K562 (cell line): ENCODE results near the gene TMEM43.

Experiments used
- CBX8 ChIP-seq: fragments of 200-600 bp; sonication (generic); IDR thresholded peaks from 2 replicates; pipeline ENCODE4 v1.6.1; 2012; ENCODE audit warnings: borderline replicate concordance, mixed run types, low read depth, mild to moderate bottlenecking, moderate library complexity, mixed read lengths, low read length, control low read depth, inconsistent platforms; ENCODE audit not compliant: poor library complexity, severe bottlenecking; ENCODE audit errors: extremely low read depth
- CTCF ChIP-seq, 3 experiments: IDR thresholded peaks in 2 of 3; conservative IDR thresholded peaks in 1 of 3; 2 replicates each; pipeline ENCODE4 v1.5.1; 2011 to 2012; ENCODE audit warnings: low read length in 3 of 3, mild to moderate bottlenecking in 3 of 3, control low read depth in 2 of 3, improper control_type of control experiment in 1 of 3, inconsistent platforms in 1 of 3, low read depth in 1 of 3, mixed read lengths in 1 of 3, moderate library complexity in 1 of 3; ENCODE audit not compliant: insufficient read depth in 2 of 3
- GABPA ChIP-seq: fragments of 200-800 bp; sonication (Bioruptor generic); conservative IDR thresholded peaks from 2 replicates; pipeline ENCODE4 v1.6.1; 2016; ENCODE audit warnings: low read depth, missing genetic modification characterization, missing compliant biosample characterization
- HLTF ChIP-seq: fragments of 450-650 bp; IDR thresholded peaks from 2 replicates; pipeline ENCODE4 v1.6.1; 2016
- JUN ChIP-seq, 2 experiments: sonication (generic) in 1 of 2; formaldehyde crosslinking in 1 of 2; IDR thresholded peaks; 2 replicates each; pipeline versions ENCODE4 v1.6.1 to v1.8.0; 2012 to 2022; ENCODE audit warnings: borderline replicate concordance in 2 of 2, mild to moderate bottlenecking in 2 of 2, improper control_type of control experiment in 1 of 2, low read depth in 1 of 2, low read length in 1 of 2, missing genetic modification reagents in 1 of 2
- MTF1 ChIP-seq: fragments of 250-450 bp; sonication (Bioruptor Pico); IDR thresholded peaks from 2 replicates; pipeline ENCODE4 v1.9.0; 2021; ENCODE audit warnings: moderate library complexity, mild to moderate bottlenecking, inconsistent platforms, borderline replicate concordance
- NR2C1 ChIP-seq, 2 experiments: fragments of 450-650 bp; IDR thresholded peaks; 2 replicates each; pipeline ENCODE4 v1.6.1; 2017; ENCODE audit warnings: mild to moderate bottlenecking in 2 of 2, antibody characterized with exemption in 1 of 2, inconsistent platforms in 1 of 2, missing compliant biosample characterization in 1 of 2, missing genetic modification characterization in 1 of 2
- RAD21 ChIP-seq, 2 experiments: fragments of 250-450 bp in 1 of 2; fragments of 450-650 bp in 1 of 2; sonication (Bioruptor Pico) in 1 of 2; formaldehyde crosslinking in 1 of 2; IDR thresholded peaks in 1 of 2; conservative IDR thresholded peaks in 1 of 2; 2 replicates each; pipeline versions ENCODE4 v1.4.0 to v1.8.0; 2020 to 2022; ENCODE audit warnings: mild to moderate bottlenecking in 2 of 2, moderate library complexity in 1 of 2
- USF2 ChIP-seq: sonication (generic); formaldehyde crosslinking; IDR thresholded peaks from 2 replicates; pipeline ENCODE4 v1.5.0; 2020; ENCODE audit warnings: missing genetic modification reagents
- ZBTB33 ChIP-seq: sonication (generic); formaldehyde crosslinking; IDR thresholded peaks from 2 replicates; pipeline ENCODE4 v1.8.1; 2023; ENCODE audit warnings: mild to moderate bottlenecking, missing genetic modification reagents
- ZNF695 ChIP-seq: fragments of 450-650 bp; formaldehyde crosslinking; IDR thresholded peaks from 2 replicates; pipeline ENCODE4 v1.4.0; 2020; ENCODE audit warnings: mild to moderate bottlenecking, moderate library complexity

GRCh38 chr3:14145236-14145635, 20.4 kb downstream of the TMEM43 start:
- no peak for TF ChIP-seq MTF1 (CRISPR knock-in tag)
- no peak for TF ChIP-seq GABPA (tag)
- TF ChIP-seq JUN (IDR thresholded peaks at IDR 0.05; ENCODE audit: borderline replicate concordance, low read depth, low read length): no peak
- TF ChIP-seq JUN (CRISPR knock-in tag; IDR thresholded peaks at IDR 0.05; ENCODE audit: borderline replicate concordance): no peak
- TF ChIP-seq NR2C1 (IDR thresholded peaks at IDR 0.05): no peak
- TF ChIP-seq NR2C1 (tag; IDR thresholded peaks at IDR 0.05): no peak
- no peak for TF ChIP-seq CBX8
- no peak for TF ChIP-seq USF2 (CRISPR knock-in tag)
- TF ChIP-seq CTCF (IDR thresholded peaks at IDR 0.05 in 2 of 3, conservative IDR thresholded peaks at IDR 0.05 in 1 of 3; ENCODE audit: insufficient read depth in 2 of 3, low read depth in 1 of 3, low read length in 3 of 3): no peak
- TF ChIP-seq RAD21 (CRISPR knock-in tag; conservative IDR thresholded peaks at IDR 0.05 in 1 of 2, IDR thresholded peaks at IDR 0.05 in 1 of 2): no peak
- TF ChIP-seq ZNF695: no peak
- no peak for TF ChIP-seq ZBTB33 (CRISPR knock-in tag)
- no peak for TF ChIP-seq HLTF
